ENCODE results near the gene KIF17. TPM values are rescaled to one million over a fixed set of nuclear protein-coding genes. Genes with fewer than 3 reads are reported as not detected.

Gene KIF17
- total RNA-seq, 1 donor from 2014 or later, result 2.2 TPM

DNA sequence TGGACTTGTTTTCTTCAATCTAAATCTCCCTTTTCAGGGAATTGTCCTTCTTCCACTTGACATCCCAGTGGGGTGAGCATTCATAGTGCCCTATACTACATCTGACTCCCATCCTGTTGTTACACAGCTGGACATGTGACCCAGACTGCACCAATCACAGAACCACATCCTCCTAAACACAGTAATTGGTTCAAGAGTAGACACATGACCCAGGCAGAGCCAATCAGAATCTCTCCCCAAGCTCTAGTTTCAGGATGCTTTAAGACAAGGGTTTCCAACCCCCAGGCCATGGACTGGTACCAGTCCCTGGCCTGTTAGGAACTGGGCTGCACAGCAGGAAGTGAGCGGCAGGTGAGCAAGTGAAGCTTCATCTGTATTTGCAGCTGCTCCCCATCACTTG, 51.0 kb downstream of the KIF17 start:
- Histone ChIP-seq H3K9ac (ENCODE audit: low read length) (no peak overlapping the region), H3K27ac (ENCODE audit: low read depth, low read length) (no peak overlapping the region), H4K20me1 (ENCODE audit: insufficient read depth, low read length) (no peaks in the 10 kb centered on the region), H3K4me2 (ENCODE audit: low read length) (no peak overlapping the region), H3K9me3 (ENCODE audit: insufficient read depth, low read depth, low read length) (no peaks in the 10 kb centered on the region), H3K27me3 (ENCODE audit: insufficient read depth, low read length) (no peaks in the 10 kb centered on the region), H3K36me3 (ENCODE audit: insufficient read depth, low read length) (no peaks in the 10 kb centered on the region), H2AFZ (ENCODE audit: low read depth, low read length) (peak overlapping the region; percentile 30), H3K4me3 (ENCODE audit: insufficient read depth, low read depth, low read length) (no peak overlapping the region), H3K79me2 (ENCODE audit: insufficient read depth, low read length) (no peaks in the 10 kb centered on the region), H3K4me1 (ENCODE audit: insufficient read depth, low read length) (peaks cover 3% of the 10 kb centered on the region)
- DNase-seq (ENCODE audit: low read depth) (no peak), FAIRE-seq (no peak)
- Mint-ChIP-seq H3K9me3 (ENCODE audit: unreplicated experiment) (no peaks in the 10 kb centered on the region), H3K27me3 (ENCODE audit: low read depth, unreplicated experiment) (no peaks in the 10 kb centered on the region), H3K36me3 (ENCODE audit: low read depth, unreplicated experiment) (no peaks in the 10 kb centered on the region), H3K4me1 (ENCODE audit: low read depth, unreplicated experiment) (no peaks in the 10 kb centered on the region), H3K4me3 (ENCODE audit: unreplicated experiment) (no peak overlapping the region), H3K27ac (ENCODE audit: unreplicated experiment) (no peak overlapping the region)
- no peak for TF ChIP-seq EZH2 (IDR thresholded peaks at IDR 0.05; ENCODE audit: insufficient read depth, low read length)
- TF ChIP-seq, protein P1, sequence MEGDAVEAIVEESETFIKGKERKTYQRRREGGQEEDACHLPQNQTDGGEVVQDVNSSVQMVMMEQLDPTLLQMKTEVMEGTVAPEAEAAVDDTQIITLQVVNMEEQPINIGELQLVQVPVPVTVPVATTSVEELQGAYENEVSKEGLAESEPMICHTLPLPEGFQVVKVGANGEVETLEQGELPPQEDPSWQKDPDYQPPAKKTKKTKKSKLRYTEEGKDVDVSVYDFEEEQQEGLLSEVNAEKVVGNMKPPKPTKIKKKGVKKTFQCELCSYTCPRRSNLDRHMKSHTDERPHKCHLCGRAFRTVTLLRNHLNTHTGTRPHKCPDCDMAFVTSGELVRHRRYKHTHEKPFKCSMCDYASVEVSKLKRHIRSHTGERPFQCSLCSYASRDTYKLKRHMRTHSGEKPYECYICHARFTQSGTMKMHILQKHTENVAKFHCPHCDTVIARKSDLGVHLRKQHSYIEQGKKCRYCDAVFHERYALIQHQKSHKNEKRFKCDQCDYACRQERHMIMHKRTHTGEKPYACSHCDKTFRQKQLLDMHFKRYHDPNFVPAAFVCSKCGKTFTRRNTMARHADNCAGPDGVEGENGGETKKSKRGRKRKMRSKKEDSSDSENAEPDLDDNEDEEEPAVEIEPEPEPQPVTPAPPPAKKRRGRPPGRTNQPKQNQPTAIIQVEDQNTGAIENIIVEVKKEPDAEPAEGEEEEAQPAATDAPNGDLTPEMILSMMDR (IDR thresholded peaks at IDR 0.05; ENCODE audit: insufficient read depth, low read depth, low read length), result no peak

DNA sequence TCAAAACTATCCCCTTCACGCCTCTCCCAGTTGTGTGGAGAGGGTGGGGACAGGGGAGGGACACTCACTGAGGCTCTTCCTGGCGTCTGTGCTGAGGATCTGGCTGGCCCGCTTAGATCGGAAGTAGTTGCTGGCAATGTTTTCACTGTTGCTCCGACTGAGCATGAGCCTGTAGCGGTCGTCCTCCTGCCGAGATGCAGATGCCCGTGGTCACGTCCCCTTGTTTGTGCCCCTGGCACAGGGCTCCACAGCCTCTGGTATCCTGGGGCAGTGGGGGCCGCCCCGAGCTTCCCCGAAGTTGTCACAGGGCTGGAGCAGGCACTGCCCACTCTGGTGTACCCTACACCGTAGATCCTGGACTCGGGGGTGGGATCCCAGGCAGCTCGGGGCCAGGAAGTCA, 51.7 kb downstream of the KIF17 start:
- Histone ChIP-seq H3K27ac (ENCODE audit: low read depth, low read length) (no peak overlapping the region), H3K9me3 (ENCODE audit: insufficient read depth, low read depth, low read length) (no peaks in the 10 kb centered on the region), H4K20me1 (ENCODE audit: insufficient read depth, low read length) (no peaks in the 10 kb centered on the region), H3K9ac (ENCODE audit: low read length) (no peak overlapping the region), H3K79me2 (ENCODE audit: insufficient read depth, low read length) (peaks cover 1% of the 10 kb centered on the region), H3K36me3 (ENCODE audit: insufficient read depth, low read length) (no peaks in the 10 kb centered on the region), H3K4me2 (ENCODE audit: low read length) (no peak overlapping the region), H3K27me3 (ENCODE audit: insufficient read depth, low read length) (no peaks in the 10 kb centered on the region), H2AFZ (ENCODE audit: low read depth, low read length) (no peak overlapping the region), H3K4me1 (ENCODE audit: insufficient read depth, low read length) (peaks cover 3% of the 10 kb centered on the region), H3K4me3 (ENCODE audit: insufficient read depth, low read depth, low read length) (no peak overlapping the region)
- FAIRE-seq (no peak), DNase-seq (ENCODE audit: low read depth) (no peak)
- Mint-ChIP-seq H3K4me3 (ENCODE audit: unreplicated experiment) (no peak overlapping the region), H3K4me1 (ENCODE audit: low read depth, unreplicated experiment) (no peaks in the 10 kb centered on the region), H3K9me3 (ENCODE audit: unreplicated experiment) (no peaks in the 10 kb centered on the region), H3K27me3 (ENCODE audit: low read depth, unreplicated experiment) (no peaks in the 10 kb centered on the region), H3K36me3 (ENCODE audit: low read depth, unreplicated experiment) (no peaks in the 10 kb centered on the region), H3K27ac (ENCODE audit: unreplicated experiment) (no peak overlapping the region)
- no peak for TF ChIP-seq EZH2 (IDR thresholded peaks at IDR 0.05; ENCODE audit: insufficient read depth, low read length)

DNA sequence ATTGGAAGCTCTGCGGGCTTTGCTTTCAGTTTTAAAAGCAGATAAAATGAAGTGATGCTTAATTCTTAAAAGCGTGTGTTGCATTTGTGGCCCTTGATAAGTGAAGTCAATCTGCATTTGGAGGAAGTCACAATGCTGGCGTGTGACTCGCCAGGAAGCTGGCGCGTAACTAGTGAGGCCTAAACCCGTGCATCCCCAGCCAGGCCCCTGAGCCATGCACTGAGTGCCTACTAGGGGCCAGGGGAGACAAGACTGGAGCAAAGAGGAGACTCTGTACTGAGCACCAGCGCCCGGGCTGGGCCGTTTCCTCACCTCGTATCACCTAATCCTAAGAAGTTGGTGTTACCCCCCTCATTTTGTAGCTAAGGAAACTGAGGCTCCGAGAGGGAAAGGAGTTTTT, 52.1 kb downstream of the KIF17 start:
- no peaks in the 10 kb centered on the region for H3K36me3 ChIP-seq (ENCODE audit: insufficient read depth, low read length)
- H3K27me3 Mint-ChIP-seq (ENCODE audit: low read depth, unreplicated experiment), result no peaks in the 10 kb centered on the region
- no peak overlapping the region for H3K4me3 Mint-ChIP-seq (ENCODE audit: unreplicated experiment)
- H3K4me1 ChIP-seq (ENCODE audit: insufficient read depth, low read length), result peaks cover 3% of the 10 kb centered on the region
- FAIRE-seq (no peak), DNase-seq (ENCODE audit: low read depth) (no peak)
- no peaks in the 10 kb centered on the region for H3K9me3 ChIP-seq (ENCODE audit: insufficient read depth, low read depth, low read length)
- H2AFZ ChIP-seq (ENCODE audit: low read depth, low read length), result no peak overlapping the region
- TF ChIP-seq EZH2 (IDR thresholded peaks at IDR 0.05; ENCODE audit: insufficient read depth, low read length), result no peak
- TF ChIP-seq, protein P1 (IDR thresholded peaks at IDR 0.05; ENCODE audit: insufficient read depth, low read depth, low read length), result no peak
- no peak overlapping the region for H3K27ac Mint-ChIP-seq (ENCODE audit: unreplicated experiment)
- H3K9ac ChIP-seq (ENCODE audit: low read length), result no peak overlapping the region
- H3K27ac ChIP-seq (ENCODE audit: low read depth, low read length), result no peak overlapping the region
- no peaks in the 10 kb centered on the region for H3K9me3 Mint-ChIP-seq (ENCODE audit: unreplicated experiment)
- H3K4me2 ChIP-seq (ENCODE audit: low read length), result no peak overlapping the region
- H3K36me3 Mint-ChIP-seq (ENCODE audit: low read depth, unreplicated experiment), result no peaks in the 10 kb centered on the region
- no peaks in the 10 kb centered on the region for H3K4me1 Mint-ChIP-seq (ENCODE audit: low read depth, unreplicated experiment)
- H4K20me1 ChIP-seq (ENCODE audit: insufficient read depth, low read length), result peaks cover 1% of the 10 kb centered on the region
- no peak overlapping the region for H3K4me3 ChIP-seq (ENCODE audit: insufficient read depth, low read depth, low read length)
- H3K27me3 ChIP-seq (ENCODE audit: insufficient read depth, low read length), result no peaks in the 10 kb centered on the region
- peaks cover 5% of the 10 kb centered on the region for H3K79me2 ChIP-seq (ENCODE audit: insufficient read depth, low read length)
